Stimulated activated CD4-positive, alpha-beta T cell treated with anti-CD3 and anti-CD28 coated beads, Interleukin-1b, Interleukin-23, amount 100 ng/mL, for 1 hour (primary cell): ENCODE measurements around the gene PLXNA4.

Experiments used
- DNase-seq, 2 donors: peaks; one replicate each; pipeline ENCODE4 v3.0.0-alpha.2; 2020; ENCODE audit warnings: low read depth in 2 of 2

The PLXNA4 gene

GRCh38 chr7:132500727-132501440, 75.4 kb downstream of the PLXNA4 start:
- DNase-seq = no peak

- no peak for DNase-seq
Observed at GRCh38 chr7:132499487-132499886, 76.8 kb downstream of the PLXNA4 start.

- no peak for DNase-seq
Observed at GRCh38 chr7:132499065-132499464, 77.2 kb downstream of the PLXNA4 start.

GRCh38 chr7:132498319-132498718, 78.0 kb downstream of the PLXNA4 start:
- no peak for DNase-seq

- no peak for DNase-seq
Observed at GRCh38 chr7:132497098-132497497, 79.2 kb downstream of the PLXNA4 start.

- DNase-seq = no peak
Observed at GRCh38 chr7:132495936-132496335, 80.3 kb downstream of the PLXNA4 start.

- no peak for DNase-seq
Observed at GRCh38 chr7:132494474-132494873, 81.8 kb downstream of the PLXNA4 start.

- DNase-seq = no peak
Observed at GRCh38 chr7:132492823-132493445, 83.3 kb downstream of the PLXNA4 start.

- no peak for DNase-seq
Observed at GRCh38 chr7:132491391-132491945, 84.8 kb downstream of the PLXNA4 start.

GRCh38 chr7:132490474-132490873, 85.8 kb downstream of the PLXNA4 start:
- no peak for DNase-seq

GRCh38 chr7:132489776-132490237, 86.5 kb downstream of the PLXNA4 start:
- DNase-seq = no peak

- DNase-seq = no peak
Observed at GRCh38 chr7:132488634-132489302, 87.5 kb downstream of the PLXNA4 start.

- DNase-seq = no peak
Observed at GRCh38 chr7:132486274-132486610, 90.0 kb downstream of the PLXNA4 start.

GRCh38 chr7:132485600-132486273, 90.5 kb downstream of the PLXNA4 start:
- no peak for DNase-seq

GRCh38 chr7:132485136-132485535, 91.1 kb downstream of the PLXNA4 start:
- DNase-seq = no peak

GRCh38 chr7:132482866-132483265, 93.4 kb downstream of the PLXNA4 start:
- DNase-seq = no peak

- no peak for DNase-seq
Observed at GRCh38 chr7:132480534-132480933, 95.7 kb downstream of the PLXNA4 start.

GRCh38 chr7:132476541-132476940, 99.7 kb downstream of the PLXNA4 start:
- no peak for DNase-seq

GRCh38 chr7:132475669-132476116, 100.6 kb downstream of the PLXNA4 start:
- DNase-seq = no peak

- DNase-seq = no peak
Observed at GRCh38 chr7:132475037-132475668, 101.1 kb downstream of the PLXNA4 start.

GRCh38 chr7:132472463-132473120, 103.7 kb downstream of the PLXNA4 start:
- no peak for DNase-seq
